ENCODE results near the gene LRP5. TPM values are rescaled to one million over a fixed set of nuclear protein-coding genes. Genes with fewer than 3 reads are reported as not detected.
"Not testable (repeated sequence)": the region's sequence is repeated elsewhere in the genome, so short reads cannot be mapped to it uniquely, and the experiment has no call there.

The LRP5 gene
- total RNA-seq, 1 donor from 2014 or later = 17.4 TPM

DNA sequence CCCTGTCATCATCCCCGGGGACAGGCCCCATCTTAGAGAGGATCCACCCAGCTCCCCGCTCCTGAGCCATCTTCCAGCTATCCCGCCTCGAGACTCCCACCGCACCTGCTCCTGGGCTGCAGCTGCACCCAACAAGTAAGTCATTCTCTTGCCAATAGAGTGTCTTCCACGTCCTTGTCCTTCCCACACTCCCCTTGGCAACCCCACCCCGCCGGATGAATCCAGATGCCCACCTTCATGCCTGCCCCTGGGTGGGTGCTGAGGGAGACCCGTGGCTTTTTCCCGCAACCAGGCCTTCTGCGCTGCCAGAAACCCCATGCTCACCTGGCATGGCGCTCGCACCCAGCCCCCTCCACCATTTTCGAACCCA lies 29.5 kb upstream of the LRP5 start:
- Mint-ChIP-seq H3K27me3 (ENCODE audit: unreplicated experiment) (peaks cover 2% of the 10 kb centered on the region), H3K27ac (ENCODE audit: unreplicated experiment) (no peak overlapping the region), H3K4me1 (ENCODE audit: low read depth, unreplicated experiment) (no peaks in the 10 kb centered on the region), H3K9me3 (ENCODE audit: unreplicated experiment) (peaks cover 5% of the 10 kb centered on the region), H3K36me3 (ENCODE audit: unreplicated experiment) (peaks cover 9% of the 10 kb centered on the region), H3K4me3 (ENCODE audit: unreplicated experiment) (no peak overlapping the region)
- TF ChIP-seq, protein P1, sequence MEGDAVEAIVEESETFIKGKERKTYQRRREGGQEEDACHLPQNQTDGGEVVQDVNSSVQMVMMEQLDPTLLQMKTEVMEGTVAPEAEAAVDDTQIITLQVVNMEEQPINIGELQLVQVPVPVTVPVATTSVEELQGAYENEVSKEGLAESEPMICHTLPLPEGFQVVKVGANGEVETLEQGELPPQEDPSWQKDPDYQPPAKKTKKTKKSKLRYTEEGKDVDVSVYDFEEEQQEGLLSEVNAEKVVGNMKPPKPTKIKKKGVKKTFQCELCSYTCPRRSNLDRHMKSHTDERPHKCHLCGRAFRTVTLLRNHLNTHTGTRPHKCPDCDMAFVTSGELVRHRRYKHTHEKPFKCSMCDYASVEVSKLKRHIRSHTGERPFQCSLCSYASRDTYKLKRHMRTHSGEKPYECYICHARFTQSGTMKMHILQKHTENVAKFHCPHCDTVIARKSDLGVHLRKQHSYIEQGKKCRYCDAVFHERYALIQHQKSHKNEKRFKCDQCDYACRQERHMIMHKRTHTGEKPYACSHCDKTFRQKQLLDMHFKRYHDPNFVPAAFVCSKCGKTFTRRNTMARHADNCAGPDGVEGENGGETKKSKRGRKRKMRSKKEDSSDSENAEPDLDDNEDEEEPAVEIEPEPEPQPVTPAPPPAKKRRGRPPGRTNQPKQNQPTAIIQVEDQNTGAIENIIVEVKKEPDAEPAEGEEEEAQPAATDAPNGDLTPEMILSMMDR (IDR thresholded peaks at IDR 0.05; ENCODE audit: partially characterized antibody, unreplicated experiment) = no peak
- no peak for DNase-seq

DNA sequence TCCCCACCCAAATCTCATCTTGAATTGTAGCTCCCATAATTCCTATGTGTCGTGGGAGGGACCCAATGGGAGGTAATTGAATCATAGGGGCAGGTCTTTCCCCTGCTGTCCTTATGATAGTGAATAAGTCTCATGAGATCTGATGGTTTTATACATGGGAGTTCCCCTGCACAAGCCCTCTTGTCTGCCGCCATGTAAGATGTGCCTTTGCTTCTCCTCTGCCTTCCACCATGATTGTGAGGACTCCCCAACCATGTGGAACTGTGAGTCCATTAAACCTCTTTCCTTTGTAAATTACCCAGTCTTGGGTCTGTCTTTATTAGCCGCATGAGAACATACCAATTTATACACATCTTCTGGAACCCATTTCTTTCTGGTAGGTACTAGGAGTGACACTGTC lies 27.8 kb upstream of the LRP5 start:
- not testable (repeated sequence) for H3K4me3 Mint-ChIP-seq (ENCODE audit: unreplicated experiment); H3K27me3 Mint-ChIP-seq (ENCODE audit: unreplicated experiment); H3K36me3 Mint-ChIP-seq (ENCODE audit: unreplicated experiment); H3K27ac Mint-ChIP-seq (ENCODE audit: unreplicated experiment); H3K9me3 Mint-ChIP-seq (ENCODE audit: unreplicated experiment); H3K4me1 Mint-ChIP-seq (ENCODE audit: low read depth, unreplicated experiment); DNase-seq

- TF ChIP-seq, protein P1 (IDR thresholded peaks at IDR 0.05; ENCODE audit: partially characterized antibody, unreplicated experiment) = no peak
- peaks cover 9% of the 10 kb centered on the region for H3K36me3 Mint-ChIP-seq (ENCODE audit: unreplicated experiment)
- H3K27me3 Mint-ChIP-seq (ENCODE audit: unreplicated experiment) = peaks cover 2% of the 10 kb centered on the region
- H3K4me3 Mint-ChIP-seq (ENCODE audit: unreplicated experiment) = no peak overlapping the region
- DNase-seq = no peak
- H3K9me3 Mint-ChIP-seq (ENCODE audit: unreplicated experiment) = peaks cover 5% of the 10 kb centered on the region
- no peak overlapping the region for H3K27ac Mint-ChIP-seq (ENCODE audit: unreplicated experiment)
- no peaks in the 10 kb centered on the region for H3K4me1 Mint-ChIP-seq (ENCODE audit: low read depth, unreplicated experiment)
These were observed 25.0 kb upstream of the LRP5 start for GRCh38 chr11:68287419-68287818.

DNA sequence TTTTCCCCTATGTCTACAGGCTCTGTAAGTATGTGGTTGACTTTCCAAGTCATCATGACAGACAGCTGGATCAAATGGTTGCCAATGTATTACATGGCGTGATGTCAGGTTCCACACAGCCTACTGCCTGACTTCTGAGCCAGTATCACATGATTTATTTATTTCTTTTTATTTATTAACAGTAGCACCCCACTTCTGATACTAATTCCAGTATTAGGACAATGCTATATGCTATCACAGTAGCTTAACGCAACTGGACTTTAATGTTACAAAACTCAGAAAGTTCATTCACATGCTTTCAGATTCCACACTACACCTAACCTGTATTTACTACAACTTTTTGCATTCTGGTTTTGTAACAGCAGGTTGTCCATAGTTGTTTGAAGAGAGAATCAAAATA lies 22.9 kb upstream of the LRP5 start:
- Mint-ChIP-seq H3K4me1 (ENCODE audit: low read depth, unreplicated experiment) (no peaks in the 10 kb centered on the region), H3K36me3 (ENCODE audit: unreplicated experiment) (peaks cover 5% of the 10 kb centered on the region), H3K27ac (ENCODE audit: unreplicated experiment) (no peak overlapping the region), H3K9me3 (ENCODE audit: unreplicated experiment) (peaks cover 3% of the 10 kb centered on the region), H3K4me3 (ENCODE audit: unreplicated experiment) (no peak overlapping the region), H3K27me3 (ENCODE audit: unreplicated experiment) (no peaks in the 10 kb centered on the region)
- TF ChIP-seq, protein P1 (IDR thresholded peaks at IDR 0.05; ENCODE audit: partially characterized antibody, unreplicated experiment) = no peak
- no peak for DNase-seq

GRCh38 chr11:68293708-68294107 lies 18.7 kb upstream of the LRP5 start:
- peaks cover 1% of the 10 kb centered on the region for H3K9me3 Mint-ChIP-seq (ENCODE audit: unreplicated experiment)
- H3K36me3 Mint-ChIP-seq (ENCODE audit: unreplicated experiment) = no peaks in the 10 kb centered on the region
- H3K27me3 Mint-ChIP-seq (ENCODE audit: unreplicated experiment) = no peaks in the 10 kb centered on the region
- no peak overlapping the region for H3K27ac Mint-ChIP-seq (ENCODE audit: unreplicated experiment)
- TF ChIP-seq, protein P1 (IDR thresholded peaks at IDR 0.05; ENCODE audit: partially characterized antibody, unreplicated experiment) = no peak
- H3K4me3 Mint-ChIP-seq (ENCODE audit: unreplicated experiment) = no peak overlapping the region
- DNase-seq = no peak
- no peaks in the 10 kb centered on the region for H3K4me1 Mint-ChIP-seq (ENCODE audit: low read depth, unreplicated experiment)

DNA sequence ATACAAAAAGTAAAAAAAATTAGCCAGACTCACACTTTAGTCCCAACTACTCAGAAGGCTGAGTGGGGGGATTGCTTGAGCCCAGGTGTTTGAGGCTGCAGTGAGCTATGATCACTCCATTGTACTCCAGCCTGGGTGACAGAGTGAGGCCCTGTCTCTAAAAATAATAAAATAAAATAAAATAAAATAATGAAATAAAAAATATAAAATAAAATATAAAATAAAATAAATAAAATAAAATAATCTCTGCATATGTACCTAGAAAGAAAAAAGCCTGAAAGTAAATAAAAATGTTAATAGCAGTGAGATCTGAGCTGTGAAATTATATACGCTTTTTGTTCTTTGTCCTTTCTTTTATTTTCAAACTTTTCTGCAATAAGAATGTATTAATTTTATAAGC lies 17.1 kb upstream of the LRP5 start:
- Mint-ChIP-seq H3K4me1 (ENCODE audit: low read depth, unreplicated experiment) (no peaks in the 10 kb centered on the region), H3K9me3 (ENCODE audit: unreplicated experiment) (peaks cover 3% of the 10 kb centered on the region), H3K27me3 (ENCODE audit: unreplicated experiment) (no peaks in the 10 kb centered on the region), H3K36me3 (ENCODE audit: unreplicated experiment) (no peaks in the 10 kb centered on the region), H3K27ac (ENCODE audit: unreplicated experiment) (no peak overlapping the region), H3K4me3 (ENCODE audit: unreplicated experiment) (no peak overlapping the region)
- DNase-seq = no peak
- TF ChIP-seq, protein P1 (IDR thresholded peaks at IDR 0.05; ENCODE audit: partially characterized antibody, unreplicated experiment) = no peak
